NCI-H2107 (cell line): Measurements from ENCODE around the gene ANKRD44.
"Not testable (repeated sequence)": the region's sequence is repeated elsewhere in the genome, so short reads cannot be mapped to it uniquely, and the experiment has no call there.

Source experiments
- DNase-seq: peaks from one replicate; lab custom pipeline; 2025; lab: John Stamatoyannopoulos, UW

Gene ANKRD44

DNA sequence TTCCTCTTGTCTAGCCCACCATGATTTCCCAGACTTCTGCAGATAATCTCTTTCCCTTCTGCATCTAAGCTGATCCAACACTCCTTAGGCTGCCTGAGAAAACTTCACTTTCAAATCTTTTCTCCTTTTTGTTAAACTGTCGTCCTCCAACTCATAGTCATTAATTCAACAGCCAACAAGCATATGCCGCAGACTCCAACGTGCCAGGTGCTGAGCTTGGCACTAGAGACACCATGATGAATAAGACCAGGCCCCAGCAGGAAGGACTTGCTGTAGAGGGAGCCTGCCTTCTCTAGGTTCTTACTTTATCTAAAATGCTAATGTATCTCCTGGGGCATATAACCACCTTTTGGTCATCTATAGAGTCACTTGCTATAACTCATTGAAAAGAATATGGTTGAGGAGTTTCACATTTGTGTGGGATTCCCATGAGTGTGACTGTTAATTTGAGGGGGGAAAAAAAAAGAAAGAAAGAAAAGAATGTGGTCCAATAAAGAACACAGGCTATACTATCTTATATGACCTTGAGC lies 51.0 kb downstream of the ANKRD44 start:
- DNase-seq = no peak

DNA sequence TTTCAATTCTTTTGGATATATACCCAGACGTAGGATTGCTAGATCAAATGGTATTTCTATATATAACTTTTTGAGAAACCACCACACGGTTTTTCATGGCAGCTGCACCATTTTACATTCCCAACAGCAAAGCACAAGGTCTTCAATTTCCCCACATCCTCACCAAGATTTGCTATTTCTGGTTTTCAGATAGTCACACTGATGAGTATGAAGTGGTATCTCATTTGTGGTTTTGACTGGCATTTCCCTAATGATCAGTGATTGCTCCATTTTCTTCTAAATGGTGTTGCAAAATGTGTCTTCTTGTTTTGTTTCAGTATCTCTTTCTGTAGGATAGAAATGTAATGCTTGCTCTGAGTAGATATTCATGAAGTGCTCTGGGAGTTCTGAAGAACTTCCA lies 52.0 kb downstream of the ANKRD44 start:
- DNase-seq = no peak

DNA sequence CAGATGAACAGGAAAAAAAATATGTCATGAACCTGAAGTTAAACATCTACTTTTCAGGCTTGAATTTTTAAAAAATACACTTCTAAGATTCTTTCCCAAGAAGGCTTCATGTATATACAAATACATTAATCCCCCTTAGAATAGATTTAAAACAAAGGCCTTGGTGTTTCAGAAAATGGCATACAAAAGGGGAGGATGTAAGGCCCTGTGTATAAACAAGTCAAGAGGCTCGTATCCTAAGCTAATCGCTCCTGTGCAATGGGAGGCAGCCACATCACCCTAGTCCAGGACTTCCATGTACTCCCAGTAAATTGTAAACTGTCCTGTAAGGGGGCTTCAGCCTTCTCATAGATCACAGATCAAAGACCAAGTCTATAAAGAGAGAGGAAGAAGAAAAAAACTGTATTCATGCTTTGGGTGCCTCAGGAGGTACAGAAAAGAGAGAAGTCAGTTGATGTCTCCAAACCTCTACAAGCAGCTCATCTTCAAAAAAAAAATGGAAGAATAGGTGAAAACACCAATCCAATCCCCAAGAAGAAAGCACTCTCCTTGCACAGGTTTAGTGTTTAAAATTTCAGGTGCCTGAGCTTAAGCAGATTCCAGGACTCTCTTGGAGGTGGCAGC lies 53.9 kb downstream of the ANKRD44 start:
- no peak for DNase-seq

DNA sequence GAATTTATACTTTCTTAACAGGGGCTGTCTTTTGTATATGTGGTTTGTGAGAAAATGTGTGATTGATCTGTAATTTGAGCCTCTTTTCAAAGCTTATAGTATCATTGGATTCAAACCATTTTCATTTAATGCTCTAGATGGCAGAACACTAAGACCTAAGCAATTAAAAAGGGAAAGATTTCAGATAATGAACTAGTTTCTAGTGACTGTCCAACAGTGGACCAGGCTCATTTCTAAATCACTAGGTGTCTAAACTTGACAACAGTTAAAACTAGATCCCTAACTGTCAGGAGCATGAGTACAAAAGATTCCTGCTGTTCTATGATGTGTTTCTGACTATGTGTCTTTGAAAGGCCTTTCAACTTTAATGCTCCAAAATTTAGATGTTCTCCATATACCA lies 54.6 kb downstream of the ANKRD44 start:
- DNase-seq = no peak

DNA sequence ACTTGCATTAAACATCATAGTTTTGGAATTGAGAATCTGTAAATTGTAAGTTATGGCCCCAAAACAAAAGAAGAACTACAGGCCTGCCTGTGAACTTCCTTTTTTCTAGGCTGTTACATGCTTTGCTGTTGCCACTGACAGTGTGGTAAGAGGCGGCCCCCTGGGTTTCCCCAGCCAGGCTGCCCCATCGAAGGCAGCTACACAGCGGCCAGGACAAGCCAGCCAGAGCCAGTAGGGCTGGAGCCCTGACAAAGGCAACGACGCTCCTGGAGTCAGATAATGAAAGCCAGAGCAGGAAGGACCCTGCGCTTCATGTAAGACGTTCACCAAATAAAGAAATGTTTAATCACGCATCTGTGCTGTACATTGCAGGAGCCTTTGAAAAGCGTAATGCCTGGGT lies 55.0 kb downstream of the ANKRD44 start:
- no peak for DNase-seq

DNA sequence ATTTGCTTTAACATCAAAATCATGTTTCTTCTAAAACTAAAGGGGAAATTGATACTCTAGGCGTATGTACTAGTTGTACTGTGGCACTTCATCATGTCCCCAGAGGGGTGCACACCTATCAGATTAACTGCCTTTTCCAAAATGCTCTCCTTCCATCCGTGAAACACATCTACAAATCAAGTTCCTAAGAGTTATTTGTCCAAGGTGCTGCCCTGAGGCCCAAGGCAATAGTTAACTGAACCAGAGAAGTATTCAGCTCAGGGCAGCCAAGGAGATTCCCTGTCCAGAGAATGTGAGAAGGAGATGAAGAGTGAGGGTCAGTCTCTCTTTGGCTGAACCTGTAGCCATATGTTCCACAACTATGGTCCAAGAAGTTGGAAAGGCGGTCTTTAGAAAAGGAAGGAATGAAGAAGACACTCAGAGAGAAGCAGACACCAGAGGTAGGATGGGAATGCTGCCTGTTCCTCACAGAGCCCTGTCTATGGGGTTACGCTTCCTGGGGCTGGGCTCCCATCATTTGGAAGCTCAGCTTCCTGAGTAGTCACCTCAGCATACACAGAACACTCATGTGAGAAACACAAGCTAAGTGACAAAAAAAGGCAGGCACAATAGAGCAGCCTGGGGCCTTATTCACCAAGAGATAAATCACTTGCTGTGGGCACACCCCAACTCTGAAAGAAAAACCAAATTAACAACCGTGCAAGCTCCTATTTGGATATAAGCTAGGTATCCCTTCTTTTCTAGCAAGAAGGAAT lies 55.6 kb downstream of the ANKRD44 start:
- DNase-seq = no peak

DNA sequence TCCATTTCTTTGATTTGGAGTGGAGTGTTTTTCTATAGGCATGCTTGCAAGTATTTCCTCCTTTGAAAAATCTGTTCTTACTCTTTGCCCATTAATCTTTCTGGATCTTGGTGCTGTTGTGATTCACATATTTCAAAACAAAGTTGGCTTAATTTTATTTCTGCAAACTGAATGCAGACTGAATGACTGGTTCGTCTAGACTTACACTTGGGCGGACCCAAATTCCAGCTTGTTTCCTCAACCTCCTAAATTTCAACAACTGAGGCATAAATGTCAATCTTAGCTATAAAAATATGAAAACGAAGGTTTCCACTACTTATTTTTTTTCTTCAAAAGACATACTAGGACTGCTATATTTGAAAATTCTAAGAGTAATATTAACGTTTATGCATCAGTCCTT lies 59.0 kb downstream of the ANKRD44 start:
- no peak for DNase-seq

DNA sequence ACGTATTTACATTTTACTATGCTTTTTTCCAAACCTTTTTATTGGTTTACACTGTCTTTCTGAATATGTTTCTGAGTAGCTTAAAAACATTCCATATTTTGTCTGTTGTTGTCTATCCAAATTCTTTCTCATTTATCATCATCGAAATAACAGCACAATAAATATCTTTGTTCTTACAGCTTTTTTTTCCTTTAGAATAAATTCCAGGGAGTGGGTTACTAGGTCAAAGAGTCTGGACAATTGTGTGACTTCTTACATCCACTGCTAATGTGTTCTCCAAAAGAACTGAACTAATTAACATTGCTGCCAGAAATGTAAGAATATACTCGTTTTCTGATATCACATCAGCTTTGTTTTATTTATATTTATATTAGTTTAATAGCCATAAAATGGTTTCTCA lies 59.4 kb downstream of the ANKRD44 start:
- no peak for DNase-seq

DNA sequence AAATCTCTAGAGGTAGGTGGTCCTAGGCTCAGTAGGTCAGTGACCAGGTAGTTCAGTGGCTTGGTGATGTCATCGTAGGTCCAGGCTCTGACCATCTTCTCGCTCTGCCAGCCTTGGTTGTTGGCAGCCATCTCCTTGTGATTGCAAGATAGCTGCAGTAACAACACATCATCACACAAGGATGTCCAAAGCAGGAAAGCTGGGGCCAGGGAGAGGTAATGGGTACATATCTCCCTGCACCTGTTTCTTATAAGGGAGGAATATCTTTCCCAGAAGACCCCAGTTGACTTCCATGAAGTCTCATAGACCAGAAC lies 60.5 kb downstream of the ANKRD44 start:
- no peak for DNase-seq

DNA sequence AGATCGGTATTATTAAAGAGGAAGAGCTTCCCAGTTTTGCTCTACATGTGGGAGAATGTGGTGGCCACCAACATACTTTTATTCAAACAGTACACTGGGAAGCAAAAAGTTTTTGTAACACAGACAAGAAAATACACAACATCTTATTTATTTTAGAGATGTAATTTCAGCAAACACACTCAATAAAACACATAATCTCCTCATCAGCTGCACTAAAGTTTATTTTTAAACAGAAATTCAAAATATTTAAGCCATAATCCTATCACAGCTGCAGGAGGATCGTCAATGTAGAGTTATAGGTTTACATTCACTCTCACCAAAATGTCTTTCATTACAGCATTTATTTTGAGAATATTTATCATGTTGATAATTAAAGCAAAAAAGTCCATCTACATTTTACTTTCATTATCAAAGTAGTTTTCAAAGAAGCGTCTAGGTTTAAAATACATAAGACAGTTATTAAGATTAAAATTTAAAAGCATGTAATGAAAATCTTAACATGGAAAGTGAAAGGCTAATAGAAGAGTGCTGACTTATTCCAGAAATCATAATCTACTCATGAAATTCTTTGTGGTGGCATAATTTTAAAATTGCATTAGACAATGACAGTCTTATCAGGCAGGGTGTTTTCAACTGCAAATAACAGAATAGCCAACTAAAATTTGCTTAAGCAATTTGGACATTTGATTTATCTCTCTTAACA lies 61.0 kb downstream of the ANKRD44 start:
- no peak for DNase-seq

DNA sequence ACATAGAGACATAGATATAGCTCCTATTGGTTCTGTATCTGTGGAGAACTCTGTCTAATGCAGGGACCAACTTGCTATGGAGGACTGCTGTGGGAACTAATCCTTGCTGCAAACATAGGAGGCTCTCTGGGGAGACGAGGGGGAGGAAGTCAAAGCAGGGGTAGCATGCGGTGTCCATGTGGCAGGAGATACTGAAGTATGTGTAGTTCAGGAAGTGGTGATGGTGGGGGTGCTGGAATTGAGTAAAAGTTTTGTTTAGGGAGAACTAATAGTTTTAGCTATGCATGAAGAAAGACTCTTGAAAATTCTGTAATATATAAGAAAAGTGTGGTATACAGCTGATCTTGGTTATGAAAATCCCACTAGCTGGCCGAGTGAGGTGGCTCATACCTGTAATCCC lies 62.0 kb downstream of the ANKRD44 start:
- DNase-seq = no peak

DNA sequence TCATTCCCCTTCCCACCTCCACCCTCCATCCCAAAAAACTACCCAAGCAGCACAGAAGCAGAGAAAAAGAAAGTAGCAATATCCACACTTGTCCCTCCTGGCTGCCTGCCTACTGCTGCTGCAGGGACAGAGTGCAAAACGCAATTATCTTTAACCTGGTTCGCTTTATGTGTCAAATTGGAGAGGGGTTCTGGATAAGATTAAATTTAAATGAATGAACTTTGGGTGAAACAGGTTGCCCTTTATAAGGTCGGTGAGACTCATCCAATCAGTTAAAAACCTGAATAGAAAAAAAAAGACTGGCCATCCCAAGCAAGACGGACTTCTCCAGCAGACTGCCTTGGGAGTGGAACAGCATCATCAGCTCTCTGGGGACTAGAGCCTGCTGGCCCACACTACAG lies 62.6 kb downstream of the ANKRD44 start:
- no peak for DNase-seq

DNA sequence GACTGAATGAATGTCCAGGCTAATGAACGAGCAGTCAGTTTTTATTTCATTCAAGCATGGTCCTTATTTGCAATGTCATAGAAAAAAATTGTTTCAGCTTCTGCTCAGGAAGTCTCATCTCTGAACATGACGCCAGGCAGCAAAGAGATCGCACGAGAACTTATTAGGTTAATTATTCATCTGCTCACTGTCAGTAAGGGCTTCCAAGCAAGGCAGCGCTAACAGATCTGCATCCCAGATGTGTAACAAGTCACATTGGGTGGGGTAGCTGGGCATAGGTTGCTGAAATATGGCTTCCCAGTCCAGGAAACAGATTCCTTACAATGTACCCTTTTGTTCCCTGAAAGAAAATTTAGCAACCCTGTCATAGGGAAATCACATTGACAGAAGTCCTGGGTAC lies 63.5 kb downstream of the ANKRD44 start:
- DNase-seq = no peak

DNA sequence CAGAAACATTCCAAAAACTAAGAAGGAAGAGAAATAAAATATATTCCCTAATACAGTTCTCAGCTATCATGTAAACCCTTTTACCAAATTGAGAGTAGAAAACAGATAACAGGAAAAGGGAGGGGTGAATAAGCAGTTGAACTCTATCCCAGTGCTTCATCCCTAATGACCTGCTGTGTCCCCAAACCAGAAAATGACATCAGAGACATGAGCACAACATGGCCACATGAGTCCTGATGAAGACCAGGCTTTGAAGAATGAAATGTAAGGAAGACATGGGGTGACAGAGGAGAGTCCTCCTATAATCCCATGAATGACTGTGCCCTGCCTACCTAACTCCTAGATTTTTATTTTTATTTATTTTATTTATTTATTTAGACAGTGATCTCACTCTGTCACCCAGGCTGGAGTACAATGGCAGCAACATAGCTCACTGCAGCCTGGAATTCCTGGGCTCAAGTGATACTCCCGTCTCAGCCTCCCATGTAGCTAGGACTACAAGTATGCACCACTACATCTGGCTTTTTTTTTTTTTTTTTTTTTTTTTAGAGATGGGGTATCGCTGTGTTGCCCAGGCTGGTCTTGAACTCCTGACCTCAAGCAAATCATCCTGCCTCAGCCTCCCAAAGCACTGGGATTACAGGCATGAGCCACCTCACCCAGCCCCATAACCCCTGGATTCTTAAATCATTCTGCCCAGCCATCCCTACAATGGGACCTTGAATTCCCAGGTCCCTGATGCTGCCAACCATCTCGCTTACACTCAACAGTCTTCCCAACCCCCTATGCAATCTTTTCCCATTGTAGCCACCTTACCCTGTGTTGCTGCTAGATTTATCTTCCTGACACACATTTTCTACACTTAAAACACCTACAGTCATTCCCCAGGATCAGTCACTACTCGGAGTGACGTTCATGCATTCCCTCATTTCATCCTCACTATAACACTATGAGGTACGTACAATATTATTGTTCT lies 64.5 kb downstream of the ANKRD44 start:
- no peak for DNase-seq

DNA sequence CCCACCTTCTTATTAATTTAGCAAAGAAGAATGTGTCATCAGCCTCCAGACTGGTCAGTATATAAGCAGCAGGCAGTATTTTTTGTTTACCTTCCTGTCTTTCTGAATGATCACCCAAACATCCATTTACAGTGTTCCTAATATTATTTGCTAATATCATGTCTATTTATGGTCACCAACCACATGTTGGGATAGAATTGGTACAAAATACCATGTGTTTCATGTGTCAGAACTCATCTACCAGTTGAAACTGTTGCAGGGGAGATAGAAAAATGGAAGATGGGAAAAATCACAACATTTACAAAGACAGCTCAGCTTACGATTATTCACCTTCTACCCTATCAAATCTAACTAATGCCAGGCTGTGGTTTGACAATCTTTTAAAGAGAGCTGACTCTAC lies 66.2 kb downstream of the ANKRD44 start:
- DNase-seq = no peak

DNA sequence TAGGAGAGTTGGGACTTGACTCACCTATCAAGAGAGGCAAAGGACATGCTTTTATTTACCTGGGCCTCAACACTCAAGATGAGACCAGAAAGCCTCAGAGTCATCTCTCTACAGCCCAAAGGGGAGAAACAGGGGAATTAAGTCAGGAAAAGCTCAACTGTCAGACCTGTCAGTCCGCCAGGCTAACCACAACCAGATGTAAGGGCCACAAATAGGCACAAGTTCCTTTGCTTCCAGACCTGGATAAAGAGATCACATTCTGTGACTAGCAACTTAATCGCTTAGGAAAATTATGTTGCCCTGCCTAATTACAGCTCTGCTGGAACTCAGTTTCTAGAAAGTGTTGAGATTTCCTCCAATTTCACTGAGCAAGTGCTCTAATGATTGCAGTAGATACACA lies 67.9 kb downstream of the ANKRD44 start:
- no peak for DNase-seq

DNA sequence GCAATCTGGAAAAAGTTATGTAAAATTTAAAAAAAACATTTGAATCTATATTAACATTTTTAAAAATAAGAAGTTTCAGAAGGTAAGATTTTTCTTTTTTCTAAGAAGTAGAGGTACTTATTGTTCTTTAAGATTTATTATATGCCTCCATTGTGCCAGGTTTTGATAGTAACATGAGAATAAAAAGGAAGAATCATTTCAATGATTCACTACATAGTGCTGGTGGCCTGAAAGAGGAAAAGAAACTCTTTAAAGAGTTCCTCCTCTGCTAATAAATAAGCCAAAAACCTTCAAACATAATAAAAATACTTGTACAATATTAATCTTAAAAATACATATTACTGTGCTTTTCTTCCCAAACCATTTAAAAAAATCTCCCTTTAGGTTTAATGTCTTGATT lies 69.0 kb downstream of the ANKRD44 start:
- no peak for DNase-seq

DNA sequence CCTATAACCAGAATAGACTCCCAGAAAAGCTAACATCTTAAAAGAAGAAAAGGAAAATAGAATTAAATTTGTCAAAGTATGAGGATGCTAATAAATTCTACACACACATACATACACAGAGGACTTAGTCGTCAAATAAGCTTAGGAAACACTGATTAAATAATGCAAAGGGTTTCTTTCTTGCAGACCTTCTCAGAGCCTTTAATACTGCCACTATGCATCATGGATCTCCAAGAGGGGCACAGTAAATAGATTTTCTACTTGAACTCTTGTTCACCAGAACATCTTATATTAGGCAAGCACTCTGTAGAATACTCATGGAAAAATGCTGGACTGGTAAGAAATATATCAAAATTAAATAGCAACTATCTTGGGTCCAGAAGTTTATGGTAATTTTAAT lies 69.4 kb downstream of the ANKRD44 start:
- no peak for DNase-seq

DNA sequence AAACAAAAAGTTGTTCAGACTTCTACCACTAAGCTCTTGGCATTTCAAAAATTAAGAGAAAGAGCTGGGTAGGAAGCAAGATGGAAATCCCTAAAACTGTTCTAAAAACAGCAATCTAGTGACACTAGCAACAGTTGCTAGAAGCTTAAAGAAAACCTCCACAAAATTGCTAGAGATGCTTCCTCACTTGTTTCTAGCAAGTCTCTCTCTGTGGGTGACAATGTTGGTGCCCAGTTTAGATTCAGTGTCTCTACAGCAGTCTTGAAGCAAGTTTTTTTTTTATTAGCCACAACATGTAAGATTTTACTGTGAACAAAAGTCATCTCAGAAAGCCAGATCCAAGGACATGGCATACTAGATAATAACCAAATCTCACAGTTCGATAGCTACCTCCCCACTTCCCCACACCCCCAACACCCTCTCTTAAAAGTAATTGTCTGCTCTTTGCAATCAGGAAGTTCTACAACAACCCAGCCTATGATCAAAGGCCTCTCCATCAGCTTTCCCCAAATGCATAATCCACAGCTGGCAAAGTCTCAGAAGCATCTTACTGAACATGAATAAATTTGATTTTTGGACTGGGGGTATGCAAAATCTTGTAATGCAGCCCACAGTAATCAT lies 70.0 kb downstream of the ANKRD44 start:
- no peak for DNase-seq

DNA sequence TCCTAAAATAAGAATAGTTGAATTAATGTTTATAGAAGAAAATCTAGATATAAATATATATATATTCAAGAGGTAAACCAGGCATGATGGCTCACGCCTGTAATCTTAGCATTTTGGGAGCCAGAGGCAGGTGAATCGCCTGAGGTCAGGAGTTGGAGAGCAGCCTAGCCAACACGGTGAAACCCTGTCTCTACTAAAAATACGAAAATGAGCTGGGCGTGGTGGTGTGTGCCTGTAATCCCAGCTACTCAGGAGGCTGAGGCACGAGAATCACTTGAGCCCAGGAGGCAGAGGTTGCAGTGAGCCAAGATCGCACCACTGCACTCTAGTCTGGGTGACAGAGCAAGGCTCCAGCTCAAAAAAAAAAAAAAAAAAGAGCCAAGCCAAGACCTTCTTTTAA lies 70.6 kb downstream of the ANKRD44 start:
- not testable (repeated sequence) for DNase-seq

DNA sequence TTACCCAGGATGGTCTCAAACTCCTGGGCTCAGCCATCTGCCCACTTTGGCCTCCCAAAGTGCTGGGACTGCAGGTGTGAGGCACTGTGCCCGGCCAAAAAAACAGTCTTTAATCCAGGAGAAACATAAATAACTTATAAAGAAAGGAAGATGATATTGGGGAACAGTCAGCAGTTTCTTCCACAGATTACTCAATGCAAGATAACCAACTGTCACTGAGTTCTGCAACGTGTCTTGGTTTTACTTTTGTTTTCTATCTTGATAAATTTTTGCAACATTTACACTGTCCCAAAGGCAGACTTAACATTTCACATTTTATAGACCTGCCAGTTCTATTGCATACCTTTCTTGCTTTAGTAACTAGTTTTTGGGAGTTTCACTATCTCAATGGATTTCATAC lies 71.1 kb downstream of the ANKRD44 start:
- no peak for DNase-seq

DNA sequence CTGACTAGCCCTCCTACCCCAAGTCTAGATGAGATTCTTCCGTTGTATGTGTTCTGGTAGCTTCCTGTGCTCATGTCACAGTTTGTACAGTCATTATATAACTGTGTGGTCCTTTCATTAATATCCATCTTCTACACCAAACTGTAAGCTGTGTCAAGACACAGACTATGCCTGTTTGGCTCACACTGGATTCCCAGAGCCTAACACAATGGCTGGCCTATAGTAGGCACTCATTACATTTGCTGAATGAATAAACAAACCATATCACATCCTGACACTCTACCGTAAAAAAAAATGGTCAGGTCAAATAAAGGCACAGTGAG lies 72.6 kb downstream of the ANKRD44 start:
- no peak for DNase-seq
